SK-N-SH (cell line): ENCODE results near the gene GPR146. TPM values are rescaled to one million over a fixed set of nuclear protein-coding genes. Genes with fewer than 3 reads are reported as not detected.

Experiments
- CTCF ChIA-PET: fragments of 300-600, 350-600 bp; formaldehyde crosslinking; extraction: SDS; loops from one replicate; lab custom pipeline; 2021; lab: Yijun Ruan, JAX
- POLR2A ChIA-PET: fragments of 350-600 bp; sonication (Branson Sonifier 250); formaldehyde crosslinking; extraction: SDS; loops from one replicate; lab custom pipeline; 2020; ENCODE audit warnings: antibody characterized with exemption, inconsistent platforms; lab: Yijun Ruan, JAX
- DNase-seq: peaks from one replicate; pipeline ENCODE4 v3.0.0; 2012
- H2AFZ ChIP-seq: fragments of 200-600 bp; sonication (generic); 2 replicates; pipeline ENCODE4 v1.8.1; 2016; ENCODE audit warnings: antibody characterized with exemption, mild to moderate bottlenecking, low read depth
- H3F3A ChIP-seq: fragments of 200-600 bp; sonication (generic); replicated peaks from 2 replicates; pipeline ENCODE3; 2016; ENCODE audit warnings: antibody characterized with exemption, mild to moderate bottlenecking; ENCODE audit not compliant: insufficient read depth
- H3K27ac ChIP-seq, 2 experiments: fragments of 200-500 bp in 1 of 2; fragments of 200-600 bp in 1 of 2; sonication (Bioruptor generic) in 1 of 2; sonication (generic), shearing (Covaris generic) in 1 of 2; 2 replicates each; pipeline versions ENCODE4 v1.5.1 to v1.6.1; 2014 to 2016; ENCODE audit warnings: low read depth in 2 of 2, inconsistent platforms in 1 of 2, low read length in 1 of 2, mild to moderate bottlenecking in 1 of 2, mixed read lengths in 1 of 2
- H3K27me3 ChIP-seq: fragments of 200-600 bp; sonication (generic), shearing (Covaris generic); 2 replicates; pipeline ENCODE4 v1.6.1; 2016; ENCODE audit warnings: mixed run types; ENCODE audit not compliant: insufficient read depth
- H3K36me3 ChIP-seq, 2 experiments: fragments of 200-500 bp in 1 of 2; fragments of 200-600 bp in 1 of 2; sonication (Bioruptor generic) in 1 of 2; sonication (generic) in 1 of 2; replicated peaks in 1 of 2; 2 replicates each; pipeline versions ENCODE3 to v1.5.1; 2014 to 2016; ENCODE audit warnings: low read length in 1 of 2, mild to moderate bottlenecking in 1 of 2; ENCODE audit not compliant: insufficient read depth in 2 of 2, control insufficient read depth in 1 of 2
- H3K4me1 ChIP-seq, 2 experiments: fragments of 200-500 bp in 1 of 2; fragments of 200-600 bp in 1 of 2; sonication (Bioruptor generic) in 1 of 2; sonication (generic), shearing (Covaris generic) in 1 of 2; 2 replicates each; pipeline versions ENCODE4 v1.5.1 to v1.6.1; 2014 to 2016; ENCODE audit warnings: low read depth in 1 of 2, low read length in 1 of 2, mixed run types in 1 of 2; ENCODE audit not compliant: insufficient read depth in 2 of 2, control insufficient read depth in 1 of 2
- H3K4me2 ChIP-seq: fragments of 200-600 bp; sonication (generic), shearing (Covaris generic); 2 replicates; pipeline ENCODE4 v1.6.1; 2017; ENCODE audit warnings: mixed run types
- H3K4me3 ChIP-seq, 2 experiments: fragments of 200-500 bp in 1 of 2; fragments of 200-600 bp in 1 of 2; sonication (Bioruptor generic) in 1 of 2; sonication (generic), shearing (Covaris generic) in 1 of 2; 2 replicates each; pipeline versions ENCODE4 v1.5.1 to v1.8.1; 2014 to 2016; ENCODE audit warnings: low read depth in 2 of 2, inconsistent platforms in 1 of 2, low read length in 1 of 2, mild to moderate bottlenecking in 1 of 2, mixed read lengths in 1 of 2, moderate library complexity in 1 of 2
- H3K79me2 ChIP-seq: fragments of 200-600 bp; sonication (generic); 2 replicates; pipeline ENCODE4 v1.8.1; 2017; ENCODE audit warnings: mild to moderate bottlenecking; ENCODE audit not compliant: insufficient read depth
- H3K9ac ChIP-seq: fragments of 200-600 bp; sonication (generic); 2 replicates; pipeline ENCODE4 v1.6.1; 2017; ENCODE audit warnings: mixed run types
- H3K9me2 ChIP-seq: fragments of 200-600 bp; sonication (generic); 2 replicates; pipeline ENCODE4 v1.6.1; 2017; ENCODE audit warnings: mixed run types
- H3K9me3 ChIP-seq: fragments of 200-600 bp; sonication (generic); 2 replicates; pipeline ENCODE4 v1.6.1; 2017; ENCODE audit warnings: mixed run types, mild to moderate bottlenecking, moderate library complexity
- H4K20me1 ChIP-seq: fragments of 200-600 bp; sonication (generic); 2 replicates; pipeline ENCODE4 v1.6.1; 2017; ENCODE audit warnings: mild to moderate bottlenecking, mixed run types; ENCODE audit not compliant: insufficient read depth
- CHD2 ChIP-seq: fragments of 150-350 bp; IDR thresholded peaks from 2 replicates; pipeline ENCODE4 v1.6.1; 2018; ENCODE audit warnings: low read length; ENCODE audit not compliant: partially characterized antibody
- CTCF ChIP-seq: fragments of 200-600 bp; sonication (generic); IDR thresholded peaks from 2 replicates; pipeline ENCODE4 v1.6.1; 2017; ENCODE audit warnings: antibody characterized with exemption, mild to moderate bottlenecking, moderate library complexity
- EP300 ChIP-seq, 2 experiments: IDR thresholded peaks; 2 replicates each; pipeline versions ENCODE4 v1.4.0 to v1.6.1; 2012; ENCODE audit warnings: borderline replicate concordance in 1 of 2, low read depth in 1 of 2, low read length in 1 of 2
- EZH2phosphoT487 ChIP-seq: fragments of 200-600 bp; sonication (generic); IDR thresholded peaks from 2 replicates; pipeline ENCODE4 v1.6.1; 2017; ENCODE audit warnings: low read depth, mixed run types, mild to moderate bottlenecking, antibody characterized with exemption, moderate library complexity, borderline replicate concordance
- FOSL2 ChIP-seq: IDR thresholded peaks from 2 replicates; pipeline ENCODE4 v1.4.0; 2012; ENCODE audit warnings: low read depth, mild to moderate bottlenecking, moderate library complexity, borderline replicate concordance
- MEF2A ChIP-seq: IDR thresholded peaks from 2 replicates; pipeline ENCODE4 v1.4.0; 2012; ENCODE audit warnings: low read depth, borderline replicate concordance
- NRF1 ChIP-seq: IDR thresholded peaks from 2 replicates; pipeline ENCODE4 v1.6.1; 2012; ENCODE audit warnings: low read depth, mild to moderate bottlenecking, low read length
- POLR2AphosphoS5 ChIP-seq: IDR thresholded peaks from 2 replicates; pipeline ENCODE4 v1.6.1; 2012; ENCODE audit warnings: low read depth, low read length
- RCOR1 ChIP-seq: fragments of 150-350 bp; IDR thresholded peaks from 2 replicates; pipeline ENCODE4 v1.6.1; 2017; ENCODE audit warnings: antibody characterized with exemption, low read length
- RFX5 ChIP-seq: IDR thresholded peaks from 2 replicates; pipeline ENCODE4 v1.6.1; 2012; ENCODE audit warnings: mild to moderate bottlenecking, improper control_type of control experiment, low read length
- SIN3A ChIP-seq: IDR thresholded peaks from 2 replicates; pipeline ENCODE4 v1.6.1; 2012; ENCODE audit warnings: low read depth, mild to moderate bottlenecking, low read length, moderate library complexity, borderline replicate concordance
- TAF1 ChIP-seq: IDR thresholded peaks from 2 replicates; pipeline ENCODE4 v1.6.1; 2012; ENCODE audit warnings: low read depth, mild to moderate bottlenecking, low read length, moderate library complexity, borderline replicate concordance
- TEAD4 ChIP-seq: IDR thresholded peaks from 2 replicates; pipeline ENCODE4 v1.4.0; 2012; ENCODE audit warnings: mild to moderate bottlenecking, borderline replicate concordance; ENCODE audit not compliant: insufficient read depth
- ZBTB33 ChIP-seq: IDR thresholded peaks from 2 replicates; pipeline ENCODE4 v1.4.0; 2012; ENCODE audit warnings: low read depth, borderline replicate concordance
- WGBS: methylation state at CpG from one replicate; pipeline ENCODE4 v1.1.6; 2017; ENCODE audit warnings: low lambda C conversion rate; 5-methylcytosine and 5-hydroxymethylcytosine counted together
- polyA plus RNA-seq, 3 experiments: library from polyadenylated mRNA; depleted of rRNA; stranded (reverse); fragments of >200 nt; gene quantifications; 2 replicates each; pipeline ENCODE4 v1.2.3, GENCODE V29; 2012
- TF ChIP-seq, protein P1 (sequence below): IDR thresholded peaks from 2 replicates; pipeline ENCODE4 v1.4.0; 2012; ENCODE audit warnings: low read depth, borderline replicate concordance
- TF ChIP-seq, protein P2 (sequence below): IDR thresholded peaks from 2 replicates; pipeline ENCODE4 v1.6.1; 2012; ENCODE audit warnings: mild to moderate bottlenecking, low read depth, low read length, moderate library complexity
- TF ChIP-seq, protein P3 (sequence below): IDR thresholded peaks from 2 replicates; pipeline ENCODE4 v1.4.0; 2012; ENCODE audit warnings: low read depth
- TF ChIP-seq, protein P4 (sequence below): IDR thresholded peaks from 2 replicates; pipeline ENCODE4; 2012

GPR146 gene
- polyA plus RNA-seq, 1 of the 3 experiments (the other 2 are of a cell fraction) = 1.4 TPM

DNA sequence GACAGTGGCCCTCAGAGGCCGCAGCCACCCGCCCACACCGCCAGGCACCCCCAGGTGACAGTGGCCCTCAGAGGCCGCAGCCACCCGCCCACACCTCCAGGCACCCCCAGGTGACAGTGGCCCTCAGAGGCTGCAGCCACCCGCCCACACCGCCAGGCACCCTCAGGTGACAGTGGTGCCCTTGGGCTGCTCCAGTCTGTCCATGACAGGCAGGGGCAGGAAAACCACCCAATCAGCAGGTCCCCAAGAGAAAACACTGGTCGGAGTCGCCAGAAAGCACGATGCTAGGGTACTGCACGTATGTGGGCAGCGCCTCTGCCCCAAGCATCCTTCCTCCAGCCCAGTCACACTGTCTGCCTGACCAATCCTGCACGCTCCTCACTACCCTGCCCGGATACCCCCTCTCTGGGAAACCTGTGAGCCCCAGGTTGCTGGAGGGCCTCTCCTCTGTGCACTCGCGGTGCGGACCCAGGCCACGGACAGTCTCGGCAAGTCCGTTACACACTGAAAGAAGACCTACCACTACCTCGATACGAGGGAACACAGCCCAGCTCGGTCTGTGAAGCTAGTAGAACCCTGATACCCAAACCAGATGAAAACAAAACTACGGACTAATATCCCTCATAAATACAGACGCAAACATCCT, 11.7 kb upstream of the GPR146 start:
- no peak for DNase-seq
- no peak overlapping the region for H3K4me2 ChIP-seq
- no peaks in the 10 kb centered on the region for H3K9me3 ChIP-seq
- no peak overlapping the region for H3K9ac ChIP-seq
- 91% methylated on average over 18 of the region's 25 CpGs for WGBS
- CTCF ChIA-PET = interaction anchor here (0.9 to 3.4 kb wide), 2 partner anchors 40 to 47 kb away, joined by 3 to 22 read pairs; no protein-coding TSS in a partner anchor
- H3K4me1 ChIP-seq = peaks cover 8% of the 10 kb centered on the region in 2 experiments; a peak in 3 of 4 replicates
- peaks cover 0 to 6% of the 10 kb centered on the region in 2 experiments for H3K36me3 ChIP-seq
- no peaks in the 10 kb centered on the region for H3K9me2 ChIP-seq
- no peak overlapping the region for H3K27ac ChIP-seq
- H3K4me3 ChIP-seq = no peak overlapping the region
- H3F3A ChIP-seq = peaks cover 19% of the 10 kb centered on the region
- TF ChIP-seq POLR2AphosphoS5 (no peak), MEF2A (no peak), ZBTB33 (no peak), RCOR1 (no peak), SIN3A (no peak), FOSL2 (no peak), CTCF (no peak), RFX5 (no peak), TAF1 (no peak), NRF1 (no peak), TEAD4 (no peak), EZH2phosphoT487 (no peak), EP300 (IDR thresholded peaks at IDR 0.05; ENCODE audit: borderline replicate concordance in 1 of 2, low read depth in 1 of 2, low read length in 1 of 2) (no peak), CHD2 (no peak)
- TF ChIP-seq, protein P1, sequence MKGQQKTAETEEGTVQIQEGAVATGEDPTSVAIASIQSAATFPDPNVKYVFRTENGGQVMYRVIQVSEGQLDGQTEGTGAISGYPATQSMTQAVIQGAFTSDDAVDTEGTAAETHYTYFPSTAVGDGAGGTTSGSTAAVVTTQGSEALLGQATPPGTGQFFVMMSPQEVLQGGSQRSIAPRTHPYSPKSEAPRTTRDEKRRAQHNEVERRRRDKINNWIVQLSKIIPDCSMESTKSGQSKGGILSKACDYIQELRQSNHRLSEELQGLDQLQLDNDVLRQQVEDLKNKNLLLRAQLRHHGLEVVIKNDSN = no peak
- TF ChIP-seq, protein P2, sequence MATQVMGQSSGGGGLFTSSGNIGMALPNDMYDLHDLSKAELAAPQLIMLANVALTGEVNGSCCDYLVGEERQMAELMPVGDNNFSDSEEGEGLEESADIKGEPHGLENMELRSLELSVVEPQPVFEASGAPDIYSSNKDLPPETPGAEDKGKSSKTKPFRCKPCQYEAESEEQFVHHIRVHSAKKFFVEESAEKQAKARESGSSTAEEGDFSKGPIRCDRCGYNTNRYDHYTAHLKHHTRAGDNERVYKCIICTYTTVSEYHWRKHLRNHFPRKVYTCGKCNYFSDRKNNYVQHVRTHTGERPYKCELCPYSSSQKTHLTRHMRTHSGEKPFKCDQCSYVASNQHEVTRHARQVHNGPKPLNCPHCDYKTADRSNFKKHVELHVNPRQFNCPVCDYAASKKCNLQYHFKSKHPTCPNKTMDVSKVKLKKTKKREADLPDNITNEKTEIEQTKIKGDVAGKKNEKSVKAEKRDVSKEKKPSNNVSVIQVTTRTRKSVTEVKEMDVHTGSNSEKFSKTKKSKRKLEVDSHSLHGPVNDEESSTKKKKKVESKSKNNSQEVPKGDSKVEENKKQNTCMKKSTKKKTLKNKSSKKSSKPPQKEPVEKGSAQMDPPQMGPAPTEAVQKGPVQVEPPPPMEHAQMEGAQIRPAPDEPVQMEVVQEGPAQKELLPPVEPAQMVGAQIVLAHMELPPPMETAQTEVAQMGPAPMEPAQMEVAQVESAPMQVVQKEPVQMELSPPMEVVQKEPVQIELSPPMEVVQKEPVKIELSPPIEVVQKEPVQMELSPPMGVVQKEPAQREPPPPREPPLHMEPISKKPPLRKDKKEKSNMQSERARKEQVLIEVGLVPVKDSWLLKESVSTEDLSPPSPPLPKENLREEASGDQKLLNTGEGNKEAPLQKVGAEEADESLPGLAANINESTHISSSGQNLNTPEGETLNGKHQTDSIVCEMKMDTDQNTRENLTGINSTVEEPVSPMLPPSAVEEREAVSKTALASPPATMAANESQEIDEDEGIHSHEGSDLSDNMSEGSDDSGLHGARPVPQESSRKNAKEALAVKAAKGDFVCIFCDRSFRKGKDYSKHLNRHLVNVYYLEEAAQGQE = no peak
- TF ChIP-seq, protein P3, sequence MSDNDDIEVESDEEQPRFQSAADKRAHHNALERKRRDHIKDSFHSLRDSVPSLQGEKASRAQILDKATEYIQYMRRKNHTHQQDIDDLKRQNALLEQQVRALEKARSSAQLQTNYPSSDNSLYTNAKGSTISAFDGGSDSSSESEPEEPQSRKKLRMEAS = no peak
- TF ChIP-seq, protein P4, sequence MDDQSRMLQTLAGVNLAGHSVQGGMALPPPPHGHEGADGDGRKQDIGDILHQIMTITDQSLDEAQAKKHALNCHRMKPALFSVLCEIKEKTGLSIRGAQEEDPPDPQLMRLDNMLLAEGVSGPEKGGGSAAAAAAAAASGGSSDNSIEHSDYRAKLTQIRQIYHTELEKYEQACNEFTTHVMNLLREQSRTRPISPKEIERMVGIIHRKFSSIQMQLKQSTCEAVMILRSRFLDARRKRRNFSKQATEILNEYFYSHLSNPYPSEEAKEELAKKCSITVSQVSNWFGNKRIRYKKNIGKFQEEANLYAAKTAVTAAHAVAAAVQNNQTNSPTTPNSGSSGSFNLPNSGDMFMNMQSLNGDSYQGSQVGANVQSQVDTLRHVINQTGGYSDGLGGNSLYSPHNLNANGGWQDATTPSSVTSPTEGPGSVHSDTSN = no peak
- H3K27me3 ChIP-seq = no peaks in the 10 kb centered on the region
- no peak overlapping the region for H2AFZ ChIP-seq
- POLR2A ChIA-PET = no interaction called here
- peaks cover 5% of the 10 kb centered on the region for H3K79me2 ChIP-seq
- peaks cover 1% of the 10 kb centered on the region for H4K20me1 ChIP-seq
